GM19099 (cell line): ENCODE data around the gene KMT2B.

ENCODE experiments used
- POLR2A ChIP-seq: IDR thresholded peaks from 3 replicates; pipeline ENCODE4 v1.6.1; 2011; ENCODE audit warnings: low read depth; ENCODE audit not compliant: insufficient read length; ENCODE audit errors: extremely low read depth

KMT2B gene

DNA sequence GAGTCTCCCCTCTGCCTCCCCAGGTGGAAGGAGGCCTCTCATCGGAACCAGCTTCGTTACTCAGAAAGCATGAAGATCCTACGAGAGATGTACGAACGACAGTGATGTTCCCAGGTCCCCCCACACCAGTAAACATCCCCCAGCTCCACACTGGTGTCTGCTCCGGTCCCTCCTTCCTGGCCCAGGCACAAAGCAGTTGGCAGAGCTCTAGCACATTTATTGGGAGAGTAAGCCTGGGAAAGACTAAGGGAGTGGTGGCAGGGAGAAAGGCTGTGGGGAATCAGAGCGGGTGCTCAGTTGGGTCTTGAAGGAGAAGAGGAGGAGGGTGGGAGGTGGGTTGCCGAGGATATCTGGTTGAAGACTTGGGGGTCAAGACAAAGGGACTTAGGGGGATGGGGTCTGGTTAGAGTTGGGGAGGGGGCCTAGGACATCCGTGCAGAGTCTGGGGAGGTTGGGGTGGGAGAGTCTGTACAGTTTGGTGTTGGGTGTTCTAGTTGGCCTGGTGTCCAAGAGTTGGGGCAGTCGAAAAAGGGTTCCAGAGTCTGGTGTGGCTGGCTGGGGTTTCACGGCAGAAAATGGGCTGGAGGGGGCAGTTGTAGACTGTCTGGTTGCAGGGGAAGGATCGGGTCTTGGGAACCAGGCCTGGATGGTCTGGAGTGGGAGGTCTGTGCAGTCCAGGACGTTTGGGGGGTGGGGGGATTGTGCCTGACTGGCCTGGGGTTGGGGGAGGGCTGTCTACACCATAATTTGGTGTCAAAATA lies 36.7 kb downstream of the KMT2B start:
- TF ChIP-seq POLR2A: no peak

GRCh38 chr19:35755131-35755549 lies 37.3 kb downstream of the KMT2B start:
- TF ChIP-seq POLR2A: no peak

- TF ChIP-seq POLR2A: no peak
Measured at GRCh38 chr19:35755550-35756376, 38.0 kb downstream of the KMT2B start.

DNA sequence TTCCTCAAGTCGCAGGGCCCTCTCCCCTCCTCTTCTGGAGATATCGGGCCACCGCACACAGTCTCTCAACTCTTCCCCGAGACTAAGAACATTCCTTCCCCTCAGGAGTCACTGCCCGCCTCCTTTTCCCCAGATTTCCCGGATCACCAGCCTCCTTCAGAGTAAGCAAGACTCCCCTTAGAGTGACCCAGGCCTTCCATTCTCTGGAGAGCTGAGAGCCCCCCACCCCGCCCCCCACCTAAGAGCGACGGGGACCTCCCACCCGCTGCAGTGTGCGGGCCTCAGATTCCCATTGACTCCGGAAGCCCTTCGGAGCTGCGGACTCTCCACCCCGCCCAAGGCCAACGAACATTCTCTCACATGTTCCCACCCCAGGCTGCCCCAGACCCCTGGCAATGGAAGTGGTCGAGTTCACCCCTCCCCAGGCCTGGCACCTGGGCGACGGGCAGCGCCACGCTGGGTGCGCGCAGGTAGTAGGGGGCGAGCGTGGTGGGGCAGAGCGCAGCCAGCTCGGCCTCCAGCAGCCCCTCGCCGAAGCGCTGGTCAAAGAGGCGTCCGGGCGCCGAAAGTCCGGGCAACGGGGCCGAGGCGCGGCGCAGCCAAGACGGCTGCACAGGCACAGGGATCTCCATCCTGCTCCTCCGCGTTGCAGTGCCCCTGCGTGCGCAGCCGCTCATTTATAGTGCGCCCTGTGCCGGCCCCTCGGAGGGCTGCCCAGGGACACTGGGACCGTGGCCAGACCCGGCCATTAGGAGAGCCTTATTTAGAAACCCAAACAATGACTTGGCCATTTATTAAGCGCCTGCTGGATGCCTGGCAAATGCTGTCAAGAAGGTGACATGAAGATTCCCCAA lies 38.8 kb downstream of the KMT2B start, which contains the start of gene HSPB6:
Gene HSPB6, minus strand, starts transcription at position 653 of the 854 bp plus-strand sequence. Its CDS starts 21 bp downstream, at position 632.
- TF ChIP-seq POLR2A: no peak

GRCh38 chr19:35757231-35757748 lies 39.5 kb downstream of the KMT2B start:
- TF ChIP-seq POLR2A: no peak

DNA sequence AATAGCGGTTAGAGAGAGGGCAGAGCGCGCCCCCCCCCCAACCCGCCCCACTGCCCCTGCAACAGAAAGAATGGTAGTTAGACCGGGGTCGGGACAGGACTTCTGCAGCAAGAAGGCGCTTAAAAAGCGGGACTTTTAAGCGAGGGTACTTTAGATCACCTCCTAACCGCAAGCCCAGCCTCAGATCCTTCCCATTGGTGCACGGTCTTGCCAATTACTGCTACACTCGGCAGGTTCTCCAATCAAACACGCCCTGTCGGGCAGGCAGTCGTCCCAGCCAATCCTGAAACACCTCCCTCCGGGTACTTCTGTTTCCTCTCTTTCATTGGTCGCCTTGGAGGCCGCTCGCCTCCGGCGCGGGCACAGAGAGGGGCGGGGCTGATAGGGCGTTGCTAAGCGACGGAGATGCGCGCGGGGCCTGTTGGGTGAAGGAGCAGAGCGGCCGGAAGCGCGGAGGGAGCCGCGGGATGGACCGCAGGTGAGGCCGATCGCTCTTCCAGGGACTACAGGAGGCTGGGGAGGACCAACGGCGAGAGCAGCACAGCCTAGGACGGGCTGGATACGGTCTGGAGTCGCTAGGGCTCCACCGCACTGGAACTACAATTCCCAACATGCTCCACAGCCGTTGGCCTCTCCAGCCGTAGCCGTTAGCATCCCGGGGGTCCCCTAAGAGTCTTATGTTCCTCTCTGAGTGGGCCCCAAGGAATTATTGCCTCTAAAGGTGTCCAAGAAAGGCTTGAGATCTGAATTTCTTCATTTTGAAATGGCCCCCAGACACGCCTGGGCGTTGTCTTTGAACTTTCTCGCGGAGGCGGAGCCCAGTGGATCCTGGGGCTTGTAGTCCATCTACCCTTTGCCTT lies 40.2 kb downstream of the KMT2B start, which contains the start of gene PROSER3:
Gene PROSER3, plus strand, starts transcription at position 428 of the 860 bp plus-strand sequence. Its CDS starts 40 bp downstream, at position 468.
- TF ChIP-seq POLR2A: peak; percentile 75

- TF ChIP-seq POLR2A: no peak
Measured at GRCh38 chr19:35759697-35760096, 41.9 kb downstream of the KMT2B start.

GRCh38 chr19:35760711-35761349 lies 43.0 kb downstream of the KMT2B start:
- no peak for TF ChIP-seq POLR2A

GRCh38 chr19:35764432-35765315 lies 46.9 kb downstream of the KMT2B start:
- no peak for TF ChIP-seq POLR2A

- no peak for TF ChIP-seq POLR2A
Measured at GRCh38 chr19:35766571-35767104, 48.8 kb downstream of the KMT2B start.

GRCh38 chr19:35767288-35768081 lies 49.7 kb downstream of the KMT2B start:
- TF ChIP-seq POLR2A: no peak

GRCh38 chr19:35768082-35768421 lies 50.2 kb downstream of the KMT2B start:
- TF ChIP-seq POLR2A: no peak
